ENCODE results near the gene PAK1.

DNA sequence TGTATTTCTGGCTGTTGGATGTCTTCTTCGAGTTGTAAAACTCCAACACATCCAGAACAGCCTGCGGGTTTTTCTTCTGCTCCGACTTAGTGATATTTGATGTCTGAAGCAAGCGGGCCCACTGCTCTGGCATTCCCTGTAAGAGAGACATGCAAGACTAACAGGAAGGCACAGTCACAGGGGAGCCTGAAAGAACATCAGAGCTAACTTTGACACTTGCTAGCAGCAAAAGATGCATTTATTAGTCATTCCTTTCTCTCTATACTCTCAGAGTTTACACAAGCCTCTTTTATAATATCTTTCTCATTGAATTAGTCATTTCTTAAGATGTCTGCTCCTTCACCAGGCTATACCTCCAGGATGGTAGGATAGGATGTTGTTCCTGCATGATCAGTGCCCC is 94.6 kb downstream of the PAK1 start:
- TF ChIP-seq CTCF (IDR thresholded peaks at IDR 0.05; ENCODE audit: insufficient read depth, low read depth, low read length) = no peak
- no peak for TF ChIP-seq EZH2 (IDR thresholded peaks at IDR 0.05; ENCODE audit: insufficient read depth, low read length)
